SH-SY5Y (cell line): ENCODE data around the gene ZC3H18.

Experiments used
- GATA2 ChIP-seq: IDR thresholded peaks from 2 replicates; pipeline ENCODE4 v1.6.1; 2011; ENCODE audit warnings: mild to moderate bottlenecking, low read depth, low read length
- GATA3 ChIP-seq: IDR thresholded peaks from 2 replicates; pipeline ENCODE4 v1.6.1; 2011; ENCODE audit warnings: low read depth, mild to moderate bottlenecking, low read length, moderate library complexity

GRCh38 chr16:88524274-88524972 is 45.8 kb upstream of the ZC3H18 start:
- TF ChIP-seq GATA2 (no peak), GATA3 (no peak)
